PC-3 (cell line): ENCODE results near the gene SIPA1L2. TPM values are rescaled to one million over a fixed set of nuclear protein-coding genes. Genes with fewer than 3 reads are reported as not detected.

Experiments
- ATAC-seq: fragments of 200-7000 bp; cut with Tn5 transposase; 2 replicates; pipeline ENCODE4 v1.9.1; 2020; ENCODE audit warnings: mild to moderate bottlenecking, moderate library complexity
- BruUV-seq: library from RNA; stranded (reverse); fragments of 400-500 nt; replicated peaks from 2 replicates; lab custom pipeline; 2021; lab: Mats Ljungman, UMichigan
- CTCF ChIA-PET: fragments of 300-600 bp; sonication (Branson Sonifier 250); formaldehyde crosslinking; loops from one replicate; lab custom pipeline; 2022; ENCODE audit warnings: antibody characterized with exemption; lab: Charles Lee
- POLR2A ChIA-PET: fragments of 300-600 bp; sonication (Branson Sonifier 250); formaldehyde crosslinking; loops from one replicate; lab custom pipeline; 2022; ENCODE audit warnings: antibody characterized with exemption; ENCODE audit not compliant: unreplicated experiment; lab: Charles Lee
- DNase-seq: peaks from one replicate; pipeline ENCODE4 v3.0.0-alpha.2; 2015
- H2AFZ ChIP-seq: fragments of 300-600 bp; sonication (generic); 2 replicates; pipeline ENCODE4 v1.6.0; 2016; ENCODE audit warnings: antibody characterized with exemption, low read length
- H3F3A ChIP-seq: fragments of 300-600 bp; sonication (generic); one replicate; pipeline ENCODE4 v1.6.0; 2017; ENCODE audit warnings: antibody characterized with exemption, low read length, control low read depth, mild to moderate bottlenecking; ENCODE audit not compliant: unreplicated experiment
- H3K27ac ChIP-seq: fragments of 300-600 bp; sonication (generic); 2 replicates; pipeline ENCODE4 v1.5.1; 2016; ENCODE audit warnings: mild to moderate bottlenecking, low read length
- H3K27me3 ChIP-seq: fragments of 300-600 bp; sonication (generic); 2 replicates; pipeline ENCODE4 v1.6.1; 2016; ENCODE audit warnings: low read length, mixed read lengths
- H3K36me3 ChIP-seq: fragments of 300-600 bp; sonication (generic); 2 replicates; pipeline ENCODE4 v1.6.1; 2016; ENCODE audit warnings: low read depth, mixed run types, low read length, mixed read lengths
- H3K4me1 ChIP-seq: fragments of 300-600 bp; sonication (generic); 2 replicates; pipeline ENCODE4 v1.5.1; 2016; ENCODE audit warnings: low read length; ENCODE audit not compliant: insufficient read depth
- H3K4me2 ChIP-seq: fragments of 300-600 bp; sonication (generic); 2 replicates; pipeline ENCODE4 v1.6.0; 2016; ENCODE audit warnings: low read length
- H3K4me3 ChIP-seq: fragments of 300-600 bp; sonication (generic); 2 replicates; pipeline ENCODE4 v1.5.1; 2016; ENCODE audit warnings: mild to moderate bottlenecking, low read length, mixed read lengths
- H3K79me2 ChIP-seq: fragments of 300-600 bp; sonication (generic); 2 replicates; pipeline ENCODE4 v1.6.1; 2017; ENCODE audit warnings: low read length, mixed read lengths
- H3K9ac ChIP-seq: fragments of 300-600 bp; sonication (generic); 2 replicates; pipeline ENCODE4 v1.6.0; 2016; ENCODE audit warnings: mild to moderate bottlenecking, low read length
- H3K9me2 ChIP-seq: fragments of 300-600 bp; sonication (generic); replicated peaks from 2 replicates; pipeline ENCODE4 v1.6.1; 2016; ENCODE audit warnings: mixed run types, low read length, mixed read lengths
- H3K9me3 ChIP-seq: fragments of 300-600 bp; sonication (generic); 2 replicates; pipeline ENCODE4 v1.6.1; 2016; ENCODE audit warnings: low read length, mixed read lengths
- H4K20me1 ChIP-seq: fragments of 300-600 bp; sonication (generic); 2 replicates; pipeline ENCODE4 v1.6.1; 2016; ENCODE audit warnings: low read length, mixed read lengths
- CTCF ChIP-seq: fragments of 300-600 bp; sonication (generic); conservative IDR thresholded peaks from 2 replicates; pipeline ENCODE4 v1.5.1; 2017; ENCODE audit warnings: antibody characterized with exemption, low read depth, mild to moderate bottlenecking, low read length
- EZH2 ChIP-seq: fragments of 300-600 bp; sonication (generic); IDR thresholded peaks from one replicate; pipeline ENCODE4 v1.6.1; 2017; ENCODE audit warnings: antibody characterized with exemption, mild to moderate bottlenecking, low read length; ENCODE audit not compliant: unreplicated experiment
- EZH2phosphoT487 ChIP-seq: fragments of 300-600 bp; sonication (generic); IDR thresholded peaks from 2 replicates; pipeline ENCODE4 v1.6.1; 2018; ENCODE audit warnings: mild to moderate bottlenecking, antibody characterized with exemption, low read length, borderline replicate concordance
- intact Hi-C: fragments of 100-400 bp; cut with micrococcal nuclease; formaldehyde crosslinking; loops from 2 replicates; pipeline ENCODE4 v1.9.0; 2023
- total RNA-seq: library from RNA; depleted of rRNA; stranded (reverse); fragments of >200 nt; gene quantifications from 2 replicates; pipeline ENCODE4 v1.2.3, GENCODE V29; 2014

Gene SIPA1L2
- total RNA-seq, 1 experiment from 2014 or later: 9.8 TPM

- H2AFZ ChIP-seq: no peak overlapping the region
- no peaks in the 10 kb centered on the region for H3F3A ChIP-seq
- DNase-seq (no peak), ATAC-seq (no peak)
- H4K20me1 ChIP-seq: no peaks in the 10 kb centered on the region
- no peaks in the 10 kb centered on the region for H3K27me3 ChIP-seq
- POLR2A ChIA-PET: no interaction called here
- TF ChIP-seq EZH2 (no peak), EZH2phosphoT487 (no peak), CTCF (no peak)
- CTCF ChIA-PET: no interaction called here
- H3K9me2 ChIP-seq: no peaks in the 10 kb centered on the region
- intact Hi-C loops: no loop called here
- H3K79me2 ChIP-seq: peaks cover 3% of the 10 kb centered on the region; the same call in 1 of the 2 replicates
- no peak overlapping the region for H3K4me3 ChIP-seq
- no peak overlapping the region for H3K27ac ChIP-seq
- no peak overlapping the region for H3K9ac ChIP-seq
- peaks cover 2% of the 10 kb centered on the region for H3K4me1 ChIP-seq
- BruUV-seq: no TSS peak
- no peaks in the 10 kb centered on the region for H3K36me3 ChIP-seq
- H3K4me2 ChIP-seq: no peak overlapping the region
- no peaks in the 10 kb centered on the region for H3K9me3 ChIP-seq
These were observed 14.6 kb downstream of the SIPA1L2 start for GRCh38 chr1:232615306-232615800.

GRCh38 chr1:232614811-232615210 is 15.1 kb downstream of the SIPA1L2 start:
- intact Hi-C loops: no loop called here
- no peak for ATAC-seq

More at GRCh38 chr1:232614811-232615210, 15.1 kb downstream of the SIPA1L2 start:
- TF ChIP-seq EZH2phosphoT487 (no peak), CTCF (no peak), EZH2 (no peak)
- Histone ChIP-seq H3F3A (no peaks in the 10 kb centered on the region), H3K9ac (no peak overlapping the region), H3K27me3 (no peaks in the 10 kb centered on the region), H3K4me2 (no peak overlapping the region), H4K20me1 (no peaks in the 10 kb centered on the region), H3K4me3 (no peak overlapping the region), H3K79me2 (no peaks in the 10 kb centered on the region), H3K9me2 (no peaks in the 10 kb centered on the region), H3K36me3 (no peaks in the 10 kb centered on the region), H2AFZ (no peak overlapping the region), H3K9me3 (no peaks in the 10 kb centered on the region), H3K27ac (no peak overlapping the region), H3K4me1 (no peaks in the 10 kb centered on the region)
- no peak for DNase-seq
- no TSS peak for BruUV-seq
- POLR2A ChIA-PET: no interaction called here
- CTCF ChIA-PET: no interaction called here
